ENCODE data around the gene RECQL5.
"Not testable (repeated sequence)": the region's sequence is repeated elsewhere in the genome, so short reads cannot be mapped to it uniquely, and the experiment has no call there.

The RECQL5 gene

DNA sequence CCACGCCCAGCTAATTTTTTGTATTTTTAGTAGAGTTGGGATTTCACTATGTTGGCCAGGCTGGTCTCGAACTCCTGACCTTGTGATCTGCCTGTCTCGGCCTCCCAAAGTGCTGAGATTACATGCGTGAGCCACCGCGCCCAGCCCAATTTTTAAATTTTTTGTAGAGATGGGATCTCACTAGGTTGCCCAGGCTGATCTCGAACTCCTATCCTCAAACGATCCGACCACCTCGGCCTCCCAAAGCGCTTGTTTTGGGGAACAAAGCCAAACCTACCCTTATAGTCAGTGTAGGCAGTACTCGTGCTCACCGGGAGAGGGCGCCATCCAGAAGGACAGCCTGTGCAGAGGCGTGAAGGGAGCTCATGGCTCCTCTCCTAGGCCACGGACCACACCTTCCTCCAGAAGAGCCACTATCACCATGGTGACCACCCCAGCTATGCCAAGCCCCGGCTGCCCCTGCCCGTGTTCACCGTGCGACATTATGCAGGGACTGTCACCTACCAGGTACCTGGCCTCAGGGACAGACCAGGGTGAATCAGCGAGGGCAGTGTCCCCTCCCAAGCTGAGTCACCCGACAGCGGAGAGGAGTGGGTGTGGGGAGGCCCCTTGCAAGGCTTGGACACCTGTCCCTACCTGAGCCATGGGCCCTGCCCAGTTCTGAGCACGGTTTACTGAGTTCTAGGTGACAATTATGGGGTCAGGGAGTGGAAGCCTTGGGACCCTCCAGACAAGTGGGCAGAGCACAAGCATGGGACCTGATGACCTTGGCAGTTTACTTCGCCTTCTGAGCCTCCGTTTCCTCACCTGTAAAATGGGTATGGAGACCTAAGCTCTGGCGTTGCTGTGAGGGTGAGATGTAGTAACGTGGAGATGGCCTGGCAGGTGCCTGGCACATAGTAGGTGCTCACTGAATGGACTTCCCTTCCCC lies 65.6 kb downstream of the RECQL5 start:
- no peaks in the 10 kb centered on the region for H3K36me3 Mint-ChIP-seq (ENCODE audit: low read depth)
- no peaks in the 10 kb centered on the region for H3K9me3 Mint-ChIP-seq
- H3K27ac Mint-ChIP-seq: no peak overlapping the region
- H3K27me3 Mint-ChIP-seq (ENCODE audit: low read depth): peaks cover 6% of the 10 kb centered on the region
- no peaks in the 10 kb centered on the region for H3K4me1 Mint-ChIP-seq
- no peak overlapping the region for H3K4me3 Mint-ChIP-seq
- TF ChIP-seq, protein P1, sequence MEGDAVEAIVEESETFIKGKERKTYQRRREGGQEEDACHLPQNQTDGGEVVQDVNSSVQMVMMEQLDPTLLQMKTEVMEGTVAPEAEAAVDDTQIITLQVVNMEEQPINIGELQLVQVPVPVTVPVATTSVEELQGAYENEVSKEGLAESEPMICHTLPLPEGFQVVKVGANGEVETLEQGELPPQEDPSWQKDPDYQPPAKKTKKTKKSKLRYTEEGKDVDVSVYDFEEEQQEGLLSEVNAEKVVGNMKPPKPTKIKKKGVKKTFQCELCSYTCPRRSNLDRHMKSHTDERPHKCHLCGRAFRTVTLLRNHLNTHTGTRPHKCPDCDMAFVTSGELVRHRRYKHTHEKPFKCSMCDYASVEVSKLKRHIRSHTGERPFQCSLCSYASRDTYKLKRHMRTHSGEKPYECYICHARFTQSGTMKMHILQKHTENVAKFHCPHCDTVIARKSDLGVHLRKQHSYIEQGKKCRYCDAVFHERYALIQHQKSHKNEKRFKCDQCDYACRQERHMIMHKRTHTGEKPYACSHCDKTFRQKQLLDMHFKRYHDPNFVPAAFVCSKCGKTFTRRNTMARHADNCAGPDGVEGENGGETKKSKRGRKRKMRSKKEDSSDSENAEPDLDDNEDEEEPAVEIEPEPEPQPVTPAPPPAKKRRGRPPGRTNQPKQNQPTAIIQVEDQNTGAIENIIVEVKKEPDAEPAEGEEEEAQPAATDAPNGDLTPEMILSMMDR (IDR thresholded peaks at IDR 0.05; ENCODE audit: unreplicated experiment in 3 of 3): peak; percentile 53 to 68 (median 60)

DNA sequence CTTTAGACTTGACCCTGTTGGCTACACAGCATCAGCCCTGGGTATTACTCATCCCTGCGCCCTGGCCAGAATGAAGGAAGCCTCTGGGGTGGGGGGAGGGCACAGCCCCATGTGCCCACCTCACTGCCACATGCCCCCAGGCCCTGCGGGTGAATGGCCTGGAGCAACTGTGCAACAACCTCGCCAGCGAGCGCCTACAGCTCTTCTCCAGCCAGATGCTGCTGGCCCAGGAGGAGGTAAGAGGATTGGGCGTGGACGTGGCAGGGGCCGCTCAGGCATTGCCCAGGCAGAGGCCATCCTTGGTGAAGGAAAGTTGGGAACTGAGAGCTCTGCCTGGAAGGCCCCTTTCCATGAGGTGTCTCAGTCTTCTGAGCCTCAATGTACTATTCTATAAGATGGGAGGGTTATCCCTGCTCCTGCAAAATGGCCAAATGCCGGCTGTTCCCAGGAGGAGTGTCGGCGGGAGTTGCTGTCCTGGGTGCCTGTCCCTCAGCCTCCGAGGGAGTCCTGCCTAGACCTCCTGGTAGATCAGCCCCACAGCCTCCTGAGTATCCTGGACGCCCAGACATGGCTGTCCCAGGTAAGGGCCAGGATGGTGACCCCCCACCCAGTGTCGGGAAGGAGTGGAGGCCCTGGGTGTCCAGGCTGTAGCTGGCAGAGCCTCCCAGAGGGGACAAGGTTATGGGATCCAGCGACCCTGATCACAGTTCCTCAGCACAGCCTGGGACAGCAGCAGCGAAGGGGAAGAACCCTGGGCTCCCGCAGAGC lies 70.5 kb downstream of the RECQL5 start:
- no peaks in the 10 kb centered on the region for H3K9me3 Mint-ChIP-seq
- no peak overlapping the region for H3K4me3 Mint-ChIP-seq
- TF ChIP-seq, protein P1 (IDR thresholded peaks at IDR 0.05; ENCODE audit: unreplicated experiment in 3 of 3): no peak
- no peaks in the 10 kb centered on the region for H3K36me3 Mint-ChIP-seq (ENCODE audit: low read depth)
- no peaks in the 10 kb centered on the region for H3K4me1 Mint-ChIP-seq
- H3K27ac Mint-ChIP-seq: no peak overlapping the region
- H3K27me3 Mint-ChIP-seq (ENCODE audit: low read depth): peaks cover 3% of the 10 kb centered on the region

- Mint-ChIP-seq H3K27me3 (ENCODE audit: low read depth) (peaks cover 3% of the 10 kb centered on the region), H3K9me3 (no peaks in the 10 kb centered on the region), H3K27ac (no peak overlapping the region), H3K36me3 (ENCODE audit: low read depth) (no peaks in the 10 kb centered on the region), H3K4me1 (no peaks in the 10 kb centered on the region), H3K4me3 (no peak overlapping the region)
- TF ChIP-seq, protein P1 (IDR thresholded peaks at IDR 0.05; ENCODE audit: unreplicated experiment in 3 of 3): no peak
Measured at GRCh38 chr17:75595920-75596313, 71.0 kb downstream of the RECQL5 start.

DNA sequence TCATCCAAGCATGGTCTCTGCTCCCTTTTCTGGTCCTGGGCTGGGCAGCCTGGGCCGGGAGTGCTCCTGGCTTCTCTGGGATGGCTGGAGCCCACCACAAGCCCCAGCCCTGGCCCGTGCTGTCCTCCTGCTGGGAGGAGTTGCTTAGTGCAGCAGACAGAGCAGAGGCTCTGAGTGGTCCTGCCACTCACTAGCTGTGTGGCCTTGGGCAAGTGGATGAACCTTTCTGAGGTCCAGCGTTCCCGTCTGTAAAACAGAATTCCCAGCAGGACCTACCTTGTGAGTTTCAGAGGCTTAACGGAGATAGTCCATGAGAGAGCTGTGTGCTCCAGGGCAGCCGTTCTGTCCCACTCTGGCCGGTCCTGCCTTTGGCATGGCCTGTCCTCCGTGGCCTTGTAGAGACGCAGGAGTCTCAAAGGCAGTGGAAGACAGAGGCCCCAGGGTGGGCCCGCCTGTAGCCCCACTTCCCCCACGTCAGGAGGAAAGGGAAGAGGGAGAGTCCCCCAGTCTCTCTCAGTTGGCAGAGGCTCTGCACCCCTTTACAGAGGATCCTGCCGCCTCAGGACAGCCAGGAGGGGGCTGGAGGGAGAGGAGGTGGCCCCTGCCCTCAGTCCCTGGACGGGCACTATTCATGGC lies 71.6 kb downstream of the RECQL5 start:
- TF ChIP-seq, protein P1 (IDR thresholded peaks at IDR 0.05; ENCODE audit: unreplicated experiment in 3 of 3): no peak
- H3K36me3 Mint-ChIP-seq (ENCODE audit: low read depth): no peaks in the 10 kb centered on the region
- H3K4me1 Mint-ChIP-seq: no peaks in the 10 kb centered on the region
- no peak overlapping the region for H3K4me3 Mint-ChIP-seq
- H3K27ac Mint-ChIP-seq: no peak overlapping the region
- H3K9me3 Mint-ChIP-seq: no peaks in the 10 kb centered on the region
- H3K27me3 Mint-ChIP-seq (ENCODE audit: low read depth): peaks cover 3% of the 10 kb centered on the region

DNA sequence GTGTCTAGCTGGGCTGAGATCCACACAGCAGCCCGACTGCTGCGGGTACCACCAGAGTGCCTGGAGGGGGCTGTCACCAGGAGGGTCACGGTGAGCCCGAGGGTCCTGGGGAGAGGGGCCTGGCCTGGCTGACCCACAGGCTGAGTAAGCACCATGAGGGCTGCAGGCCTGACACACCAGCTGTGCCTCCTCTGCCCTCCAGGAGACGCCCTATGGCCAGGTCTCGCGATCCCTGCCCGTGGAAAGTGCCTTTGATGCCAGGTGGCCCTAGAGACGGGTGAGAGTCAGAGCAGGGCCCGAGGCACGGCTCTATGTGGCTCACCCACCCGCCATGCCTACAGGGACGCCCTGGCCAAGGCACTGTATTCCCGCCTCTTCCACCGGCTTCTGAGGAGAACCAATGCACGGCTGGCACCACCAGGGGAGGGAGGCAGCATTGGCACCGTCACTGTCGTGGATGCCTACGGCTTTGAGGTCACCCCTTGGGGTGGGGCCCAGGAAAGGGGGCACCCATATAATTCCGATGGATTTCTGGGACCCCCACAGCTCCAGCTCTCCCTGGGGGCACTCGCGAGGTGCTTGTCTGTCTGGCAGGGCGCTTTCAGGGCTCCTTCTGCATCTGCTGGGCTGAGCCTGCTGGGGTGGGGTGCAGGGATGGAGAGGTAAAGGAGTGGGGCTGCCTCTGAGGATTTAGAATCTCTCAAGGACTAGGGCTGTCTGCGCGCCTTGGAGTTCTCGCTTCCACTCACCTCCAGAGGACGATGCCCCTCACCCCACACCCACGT lies 72.3 kb downstream of the RECQL5 start:
- Mint-ChIP-seq H3K27me3 (ENCODE audit: low read depth) (peaks cover 3% of the 10 kb centered on the region), H3K4me1 (no peaks in the 10 kb centered on the region), H3K36me3 (ENCODE audit: low read depth) (no peaks in the 10 kb centered on the region), H3K4me3 (no peak overlapping the region), H3K27ac (no peak overlapping the region), H3K9me3 (no peaks in the 10 kb centered on the region)
- TF ChIP-seq, protein P1 (IDR thresholded peaks at IDR 0.05; ENCODE audit: unreplicated experiment in 3 of 3): no peak

DNA sequence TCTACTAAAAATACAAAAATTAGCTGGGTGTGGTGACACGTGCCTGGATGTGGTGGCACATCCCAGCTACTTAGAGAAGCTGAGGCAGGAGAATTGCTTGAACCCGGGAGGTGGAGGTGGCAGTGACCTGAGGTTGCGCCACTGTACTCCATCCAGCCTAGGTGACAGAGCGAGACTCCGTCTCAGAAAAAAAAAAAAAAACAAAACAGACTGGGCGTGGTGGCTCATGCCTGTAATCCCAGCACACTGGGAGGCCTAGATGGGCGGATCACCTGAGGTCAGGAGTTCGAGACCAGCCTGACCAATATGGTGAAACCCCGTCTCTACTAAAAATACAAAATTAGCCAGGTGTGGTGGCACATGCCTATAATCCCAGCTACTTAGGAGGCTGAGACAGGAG lies 73.5 kb downstream of the RECQL5 start:
- not testable (repeated sequence) for H3K4me1 Mint-ChIP-seq; H3K4me3 Mint-ChIP-seq; H3K9me3 Mint-ChIP-seq; H3K27me3 Mint-ChIP-seq (ENCODE audit: low read depth); H3K36me3 Mint-ChIP-seq (ENCODE audit: low read depth); H3K27ac Mint-ChIP-seq

All from nephron (organoid).